T-cell (primary cell): ENCODE data around the gene ACTL6B. TPM values are rescaled to one million over a fixed set of nuclear protein-coding genes. Genes with fewer than 3 reads are reported as not detected.

ENCODE experiments used
- ATAC-seq, 4 experiments: fragments of 200-7000 bp in 3 of 4; fragments of 150-1000 bp in 1 of 4; cut with Tn5 transposase; replicated peaks in 1 of 4; 1 replicate in 3 of 4; 2 replicates in 1 of 4; pipeline ENCODE4 v1.10.0; 2021; ENCODE audit warnings: moderate library complexity in 3 of 4, mild to moderate bottlenecking in 2 of 4, moderate number of reproducible peaks in 1 of 4
- CTCF ChIA-PET, 2 donors: fragments of 300-600 bp; sonication (Branson Sonifier 250); formaldehyde crosslinking; loops; one replicate each; lab custom pipeline; 2022; ENCODE audit warnings: antibody characterized with exemption in 2 of 2; lab: Charles Lee
- POLR2A ChIA-PET, 2 donors: fragments of 300-600 bp; sonication (Branson Sonifier 250); formaldehyde crosslinking; loops; one replicate each; lab custom pipeline; 2022; ENCODE audit warnings: antibody characterized with exemption in 2 of 2; lab: Charles Lee
- DNase-seq, 35 experiments: peaks; one replicate each; pipeline versions ENCODE4 v3.0.0 to v3.0.0-alpha.2; 2013 to 2023
- H3K27ac ChIP-seq: one replicate; pipeline ENCODE4 v1.5.1; 2013; ENCODE audit warnings: low read length
- H3K27me3 ChIP-seq, 2 experiments: replicated peaks in 1 of 2; 1 replicate in 1 of 2; 2 replicates in 1 of 2; pipeline versions ENCODE4 v1.6.1 to v1.7.0; 2013; ENCODE audit warnings: low read length in 1 of 2, mixed read lengths in 1 of 2; ENCODE audit not compliant: control insufficient read depth in 2 of 2, insufficient read depth in 2 of 2; ENCODE audit errors: extremely low read depth in 1 of 2
- H3K36me3 ChIP-seq, 2 donors: 1 replicate in 1 of 2; 2 replicates in 1 of 2; pipeline versions ENCODE4 v1.6.1 to v1.7.0; 2013; ENCODE audit warnings: low read length in 1 of 2; ENCODE audit not compliant: control insufficient read depth in 2 of 2, insufficient read depth in 1 of 2; ENCODE audit errors: extremely low read depth in 1 of 2
- H3K4me1 ChIP-seq, 2 experiments: 1 replicate in 1 of 2; 2 replicates in 1 of 2; pipeline versions ENCODE4 v1.6.1 to v1.7.0; 2013; ENCODE audit warnings: low read length in 2 of 2, mixed read lengths in 1 of 2; ENCODE audit not compliant: insufficient read depth in 2 of 2, control insufficient read depth in 1 of 2; ENCODE audit errors: extremely low read depth in 1 of 2
- H3K4me3 ChIP-seq, 2 donors: 1 replicate in 1 of 2; 2 replicates in 1 of 2; pipeline versions ENCODE4 v1.5.1 to v1.7.0; 2013; ENCODE audit warnings: mild to moderate bottlenecking in 2 of 2, low read length in 1 of 2, moderate library complexity in 1 of 2; ENCODE audit not compliant: control insufficient read depth in 1 of 2; ENCODE audit errors: extremely low read depth in 1 of 2
- H3K9me3 ChIP-seq: 2 replicates; pipeline ENCODE4 v1.7.0; 2013
- H3K27ac Mint-ChIP-seq, 2 donors: one replicate each; pipeline ENCODE4 v1.8.0; 2020 to 2021; ENCODE audit warnings: mild to moderate bottlenecking in 2 of 2, mixed read lengths in 2 of 2
- H3K27me3 Mint-ChIP-seq, 2 donors: one replicate each; pipeline ENCODE4 v1.8.0; 2021 to 2022; ENCODE audit warnings: mixed read lengths in 2 of 2
- H3K36me3 Mint-ChIP-seq: one replicate; pipeline ENCODE4 v1.8.0; 2021; ENCODE audit warnings: mixed read lengths
- H3K4me1 Mint-ChIP-seq, 3 donors: one replicate each; pipeline ENCODE4 v1.8.0; 2020 to 2022; ENCODE audit warnings: mixed read lengths in 3 of 3, mild to moderate bottlenecking in 1 of 3
- H3K4me3 Mint-ChIP-seq, 3 donors: one replicate each; pipeline ENCODE4 v1.8.0; 2020 to 2022; ENCODE audit warnings: mild to moderate bottlenecking in 3 of 3, mixed read lengths in 3 of 3, moderate library complexity in 3 of 3
- H3K9me3 Mint-ChIP-seq, 3 donors: one replicate each; pipeline ENCODE4 v1.8.0; 2020 to 2022; ENCODE audit warnings: mixed read lengths in 3 of 3
- WGBS: methylation state at CpG from one replicate; pipeline ENCODE4 v1.1.5; 2013; ENCODE audit warnings: missing lambda C conversion rate; ENCODE audit not compliant: insufficient coverage; 5-methylcytosine and 5-hydroxymethylcytosine counted together
- total RNA-seq, 35 experiments: library from RNA in 6 of 35; stranded (reverse) in 6 of 35; fragments of 120-200 nt in 1 of 35; gene quantifications; one replicate each; pipeline versions ENCODE4 v1.2.1 to v1.2.4 and lab custom pipeline; 2013 to 2026

The ACTL6B gene
- total RNA-seq, 5 donors from 2014 or later (not counting 1 experiment from before 2014, with no cell fraction given): not detected

DNA sequence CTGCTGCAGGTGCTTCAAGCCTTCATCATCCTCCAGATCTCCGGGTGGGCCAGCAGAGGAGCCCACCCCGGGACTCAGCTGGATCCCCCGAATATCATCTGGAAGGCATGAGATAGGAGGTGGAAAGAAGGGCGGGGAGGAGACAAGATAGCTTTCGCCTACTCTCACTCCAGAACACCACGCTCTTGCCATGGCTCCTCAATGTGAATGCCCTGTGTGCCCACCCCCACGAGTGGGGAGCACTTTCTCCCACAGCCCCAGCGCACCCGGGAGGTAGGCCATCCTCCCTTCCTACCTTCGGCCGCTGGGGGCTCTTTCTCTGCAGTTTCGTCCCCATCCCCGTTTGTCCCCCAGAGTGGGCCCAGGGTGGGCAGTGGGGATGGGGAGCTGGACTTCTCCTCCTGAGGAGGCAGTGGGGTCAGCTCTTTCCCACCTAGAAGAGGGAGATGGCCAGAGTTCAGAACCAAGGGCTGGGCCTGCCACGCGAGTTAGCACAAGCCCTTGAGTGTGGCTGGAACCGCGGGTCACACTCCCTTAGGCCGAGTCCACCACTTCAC, 28.9 kb upstream of the ACTL6B start:
- Mint-ChIP-seq H3K27ac (no peak overlapping the region), H3K27me3 (no peaks in the 10 kb centered on the region), H3K9me3 (no peaks in the 10 kb centered on the region), H3K4me1 (peaks cover 22 to 31% (median 30%) of the 10 kb centered on the region in 3 donors), H3K36me3 (peaks cover 10% of the 10 kb centered on the region), H3K4me3 (no peak overlapping the region)
- H3K9me3 ChIP-seq: no peaks in the 10 kb centered on the region
- peaks cover 0 to 2% of the 10 kb centered on the region in 2 experiments for H3K27me3 ChIP-seq
- CTCF ChIA-PET: interaction anchor here in 1 of 2 donors (0.6 kb wide), 1 partner anchor 297 kb away, joined by 3 read pairs; no protein-coding TSS in a partner anchor
- POLR2A ChIA-PET: interaction anchor here in 1 of 2 donors (0.6 kb wide), 1 partner anchor 190 kb away, joined by 4 read pairs; the partner anchor contains the start of gene SRRT
- no peak overlapping the region for H3K4me3 ChIP-seq
- no peak overlapping the region for H3K27ac ChIP-seq
- H3K36me3 ChIP-seq: peaks cover 36 to 78% of the 10 kb centered on the region in 2 donors
- ATAC-seq (no peak), DNase-seq (no peak)
- 93% methylated on average over 6 of the region's 18 CpGs for WGBS
- H3K4me1 ChIP-seq: peaks cover 9 to 39% of the 10 kb centered on the region in 2 experiments

DNA sequence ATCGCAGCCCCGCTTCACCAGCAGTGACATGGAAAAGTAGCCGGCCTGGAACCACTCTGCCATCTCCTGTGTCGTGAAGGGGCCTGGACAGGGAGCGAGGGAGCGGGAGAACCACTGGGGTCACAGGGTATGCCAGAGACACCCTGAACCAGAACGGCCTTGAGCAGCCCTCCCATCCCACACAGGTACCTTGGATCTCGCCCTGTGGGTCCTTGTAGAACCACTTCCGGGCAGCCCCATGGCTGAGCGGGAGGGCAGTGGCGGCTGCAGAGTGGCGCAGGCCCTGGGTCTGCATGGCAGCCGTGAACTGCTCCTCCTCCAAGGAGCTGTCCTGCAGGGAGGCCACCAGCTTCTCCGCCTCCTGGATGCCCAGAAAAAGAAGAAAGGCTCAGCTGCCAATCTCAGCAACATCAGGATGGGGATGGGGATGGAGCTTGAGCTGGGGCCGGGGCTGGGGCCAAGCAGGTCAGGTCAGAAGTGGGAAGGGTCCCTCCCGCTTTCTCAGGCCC, 28.3 kb upstream of the ACTL6B start:
- H3K27me3 ChIP-seq: peaks cover 0 to 2% of the 10 kb centered on the region in 2 experiments
- no peak overlapping the region for H3K27ac ChIP-seq
- Mint-ChIP-seq H3K4me3 (no peak overlapping the region), H3K4me1 (peaks cover 28 to 35% (median 32%) of the 10 kb centered on the region in 3 donors), H3K9me3 (no peaks in the 10 kb centered on the region), H3K27me3 (no peaks in the 10 kb centered on the region), H3K27ac (no peak overlapping the region), H3K36me3 (peaks cover 10% of the 10 kb centered on the region)
- CTCF ChIA-PET: no interaction called here
- ATAC-seq (no peak), DNase-seq (no peak)
- POLR2A ChIA-PET: interaction anchor here in 1 of 2 donors (0.6 kb wide), 1 partner anchor 190 kb away, joined by 4 read pairs; the partner anchor contains the start of gene SRRT
- no peak overlapping the region for H3K4me3 ChIP-seq
- 95% methylated on average over 9 of the region's 16 CpGs for WGBS
- no peaks in the 10 kb centered on the region for H3K9me3 ChIP-seq
- peaks cover 10 to 41% of the 10 kb centered on the region in 2 experiments for H3K4me1 ChIP-seq
- peaks cover 36 to 83% of the 10 kb centered on the region in 2 donors for H3K36me3 ChIP-seq

DNA sequence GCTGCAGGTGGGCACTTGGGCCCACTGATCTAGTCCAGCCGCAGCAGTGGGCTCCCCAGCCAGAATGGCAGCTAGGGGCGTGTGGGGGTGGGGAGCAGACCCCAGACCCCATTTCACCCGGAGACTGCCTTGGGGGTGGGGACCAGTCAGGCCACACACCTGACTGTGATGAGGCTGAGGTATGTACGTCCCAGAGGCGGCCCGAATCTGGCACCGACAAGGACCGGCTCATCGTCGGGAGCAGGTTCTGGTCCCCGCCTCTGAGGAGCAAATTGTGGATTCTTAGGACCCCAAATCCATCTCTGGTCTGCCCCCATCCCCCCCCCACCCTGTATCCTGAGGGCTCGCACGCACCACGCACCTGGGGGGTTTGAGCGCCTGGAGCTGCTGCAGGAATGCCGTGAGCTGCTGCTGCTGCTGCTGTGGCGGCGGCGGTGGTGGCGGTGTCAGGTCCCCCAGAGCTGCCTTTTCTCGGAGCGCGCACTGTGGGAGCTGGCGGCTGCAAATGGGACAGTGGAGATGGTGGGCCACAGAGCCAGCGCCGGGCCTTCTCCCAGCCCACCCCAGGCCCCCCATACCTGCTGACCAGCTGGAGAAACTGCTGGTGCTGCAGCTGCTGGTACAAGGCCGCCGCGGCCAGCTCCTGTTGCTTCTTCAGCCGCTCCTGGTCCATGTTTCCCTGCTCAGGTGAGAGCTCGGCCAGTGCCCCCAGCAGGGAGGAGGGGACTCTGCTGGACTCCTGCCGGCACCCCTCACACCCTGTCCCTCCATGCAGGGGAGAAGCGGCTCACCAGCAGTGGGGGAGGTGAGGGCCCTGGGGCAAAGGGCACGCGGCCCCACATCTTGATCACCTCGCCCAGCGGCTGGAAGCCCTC, 27.6 kb upstream of the ACTL6B start:
- POLR2A ChIA-PET: no interaction called here
- peaks cover 10% of the 10 kb centered on the region for H3K36me3 Mint-ChIP-seq

DNA sequence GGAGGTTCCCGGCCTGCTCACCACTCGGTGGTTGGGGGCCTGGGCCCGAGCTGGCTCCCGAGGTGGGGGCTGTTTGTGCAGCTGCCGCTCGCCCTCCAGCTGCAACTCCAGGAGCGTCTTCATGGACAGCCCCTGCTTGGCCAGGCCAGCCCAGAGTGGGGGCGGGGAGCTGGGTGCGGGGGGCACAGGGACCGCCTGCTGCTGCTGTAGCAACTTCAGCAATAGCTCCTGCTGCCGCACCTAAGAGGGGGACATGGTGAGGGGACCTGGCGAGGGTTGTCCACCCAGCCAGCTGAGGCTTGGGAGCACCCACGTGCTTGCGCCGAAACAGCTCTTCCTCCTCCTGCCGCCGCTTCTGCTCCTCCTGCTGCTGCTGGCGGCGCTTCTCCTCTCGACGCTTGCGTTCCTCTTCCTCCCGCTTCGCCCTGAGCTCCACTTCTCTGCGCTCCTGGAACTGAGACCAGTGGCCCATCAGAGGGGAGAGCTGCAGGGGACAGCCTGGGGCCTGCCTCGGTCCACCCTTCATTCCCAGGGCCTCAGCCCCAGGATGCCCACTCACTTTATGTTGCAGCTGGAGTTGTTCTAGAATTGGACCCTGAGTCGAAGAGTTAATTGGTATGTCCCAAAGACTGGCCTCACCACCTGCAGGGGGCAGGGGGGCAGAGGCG, 26.9 kb upstream of the ACTL6B start:
- CTCF ChIA-PET: interaction anchor here in 1 of 2 donors (0.6 to 1.5 kb wide), 2 partner anchors 8 to 10 kb away, joined by 3 to 4 read pairs; no protein-coding TSS in a partner anchor

More for the DNA sequence above, 27.6 kb upstream of the ACTL6B start:
- DNase-seq: no peak
- Histone ChIP-seq H3K4me3 (no peak overlapping the region), H3K9me3 (no peaks in the 10 kb centered on the region), H3K4me1 (peaks cover 9 to 41% of the 10 kb centered on the region in 2 experiments), H3K27ac (no peak overlapping the region), H3K36me3 (peaks cover 36 to 83% of the 10 kb centered on the region in 2 donors), H3K27me3 (peaks cover 0 to 2% of the 10 kb centered on the region in 2 experiments)
- H3K27me3 Mint-ChIP-seq: no peaks in the 10 kb centered on the region
- no peak overlapping the region for H3K27ac Mint-ChIP-seq
- 97% methylated on average over 24 of the region's 37 CpGs for WGBS
- ATAC-seq: no peak
- H3K4me3 Mint-ChIP-seq: no peak overlapping the region
- CTCF ChIA-PET: interaction anchor here in 1 of 2 donors (0.6 to 1.5 kb wide), 2 partner anchors 7 to 9 kb away, joined by 3 to 4 read pairs; no protein-coding TSS in a partner anchor
- no peaks in the 10 kb centered on the region for H3K9me3 Mint-ChIP-seq
- peaks cover 27 to 36% (median 32%) of the 10 kb centered on the region in 3 donors for H3K4me1 Mint-ChIP-seq

DNA sequence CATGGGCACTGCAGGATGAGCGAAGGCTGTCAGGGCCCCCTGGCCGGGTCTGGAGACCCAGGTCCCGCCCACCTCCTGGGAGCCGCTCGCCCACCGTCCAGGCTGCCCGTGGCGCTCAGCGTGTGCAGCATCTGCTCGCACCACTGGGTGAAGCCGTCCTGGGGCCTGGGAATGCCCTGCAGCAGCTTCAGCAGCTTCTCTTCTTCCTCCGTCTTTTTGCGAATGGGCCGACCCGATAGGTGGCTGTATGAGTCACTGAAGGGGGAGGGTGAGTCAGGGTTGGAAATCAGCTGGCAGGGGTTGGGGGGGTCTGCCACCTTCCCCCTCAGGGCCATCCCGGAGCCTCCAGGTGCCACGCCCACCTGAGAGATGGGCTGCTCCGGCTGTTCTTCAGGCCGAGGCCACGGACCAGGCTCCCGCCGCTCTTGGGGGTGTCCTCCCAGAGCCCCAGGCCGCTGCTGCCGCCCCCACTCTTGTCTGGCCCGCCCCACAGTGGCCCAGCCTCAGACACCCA, 26.0 kb upstream of the ACTL6B start:
- Histone ChIP-seq H3K9me3 (no peaks in the 10 kb centered on the region), H3K27me3 (peaks cover 0 to 2% of the 10 kb centered on the region in 2 experiments), H3K4me1 (peaks cover 9 to 49% of the 10 kb centered on the region in 2 experiments), H3K36me3 (peaks cover 32 to 83% of the 10 kb centered on the region in 2 donors), H3K4me3 (no peak overlapping the region), H3K27ac (no peak overlapping the region)
- DNase-seq: no peak
- Mint-ChIP-seq H3K27me3 (no peaks in the 10 kb centered on the region), H3K36me3 (peaks cover 18% of the 10 kb centered on the region), H3K9me3 (no peaks in the 10 kb centered on the region), H3K4me3 (no peak overlapping the region), H3K4me1 (peaks cover 33 to 39% (median 34%) of the 10 kb centered on the region in 3 donors), H3K27ac (peak overlapping the region in 1 of 2 donors; percentile 55)
- POLR2A ChIA-PET: no interaction called here
- peak in 1 of 4 experiments; percentile 15 for ATAC-seq
- WGBS: 82% methylated on average over 21 of the region's 25 CpGs
- CTCF ChIA-PET: interaction anchor here in 1 of 2 donors (1.5 kb wide), 1 partner anchor 9 kb away, joined by 4 read pairs; no protein-coding TSS in a partner anchor

More for the DNA sequence above, 26.9 kb upstream of the ACTL6B start:
- Mint-ChIP-seq H3K36me3 (peaks cover 15% of the 10 kb centered on the region), H3K9me3 (no peaks in the 10 kb centered on the region), H3K27me3 (no peaks in the 10 kb centered on the region), H3K27ac (no peak overlapping the region), H3K4me3 (no peak overlapping the region), H3K4me1 (peaks cover 29 to 36% (median 32%) of the 10 kb centered on the region in 3 donors)
- POLR2A ChIA-PET: no interaction called here
- H3K4me1 ChIP-seq: peaks cover 9 to 41% of the 10 kb centered on the region in 2 experiments
- no peaks in the 10 kb centered on the region for H3K9me3 ChIP-seq
- ATAC-seq: no peak
- H3K4me3 ChIP-seq: no peak overlapping the region
- peaks cover 0 to 2% of the 10 kb centered on the region in 2 experiments for H3K27me3 ChIP-seq
- WGBS: 95% methylated on average over 21 of the region's 28 CpGs
- peaks cover 32 to 83% of the 10 kb centered on the region in 2 donors for H3K36me3 ChIP-seq
- H3K27ac ChIP-seq: no peak overlapping the region
- DNase-seq: no peak
